Hypothalamus (tissue), 51 donors: Measurements from ENCODE around the gene PARP1.
A peak's percentile ranks its signal among the peaks of the same experiment; 100 is the strongest.
"Not testable (repeated sequence)": the region's sequence is repeated elsewhere in the genome, so short reads cannot be mapped to it uniquely, and the experiment has no call there.

Experiments
- DNase-seq, 51 donors: peaks; one replicate each; lab custom pipeline; 2025; lab: John Stamatoyannopoulos, UW

PARP1 gene

DNA sequence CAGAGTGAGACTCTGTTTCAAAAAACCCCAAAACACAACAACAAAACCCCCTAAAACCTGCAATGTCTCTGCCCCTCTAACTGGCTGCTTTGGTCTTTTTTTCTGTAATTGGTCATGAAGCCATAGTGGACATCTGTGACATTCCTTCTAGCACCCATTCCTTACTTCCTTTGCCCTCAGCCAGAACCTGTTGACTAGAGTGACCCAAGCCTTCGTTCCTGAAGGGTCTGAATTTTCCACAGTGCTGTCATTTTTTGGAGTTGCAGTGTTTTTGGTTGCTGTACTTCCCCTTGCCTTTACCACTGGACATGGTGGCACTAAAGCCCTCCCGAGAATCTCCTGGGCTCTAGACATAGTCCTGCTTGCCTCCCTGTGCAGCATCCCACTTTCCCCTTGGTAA is 50.5 kb downstream of the PARP1 start:
- no peak for DNase-seq

DNA sequence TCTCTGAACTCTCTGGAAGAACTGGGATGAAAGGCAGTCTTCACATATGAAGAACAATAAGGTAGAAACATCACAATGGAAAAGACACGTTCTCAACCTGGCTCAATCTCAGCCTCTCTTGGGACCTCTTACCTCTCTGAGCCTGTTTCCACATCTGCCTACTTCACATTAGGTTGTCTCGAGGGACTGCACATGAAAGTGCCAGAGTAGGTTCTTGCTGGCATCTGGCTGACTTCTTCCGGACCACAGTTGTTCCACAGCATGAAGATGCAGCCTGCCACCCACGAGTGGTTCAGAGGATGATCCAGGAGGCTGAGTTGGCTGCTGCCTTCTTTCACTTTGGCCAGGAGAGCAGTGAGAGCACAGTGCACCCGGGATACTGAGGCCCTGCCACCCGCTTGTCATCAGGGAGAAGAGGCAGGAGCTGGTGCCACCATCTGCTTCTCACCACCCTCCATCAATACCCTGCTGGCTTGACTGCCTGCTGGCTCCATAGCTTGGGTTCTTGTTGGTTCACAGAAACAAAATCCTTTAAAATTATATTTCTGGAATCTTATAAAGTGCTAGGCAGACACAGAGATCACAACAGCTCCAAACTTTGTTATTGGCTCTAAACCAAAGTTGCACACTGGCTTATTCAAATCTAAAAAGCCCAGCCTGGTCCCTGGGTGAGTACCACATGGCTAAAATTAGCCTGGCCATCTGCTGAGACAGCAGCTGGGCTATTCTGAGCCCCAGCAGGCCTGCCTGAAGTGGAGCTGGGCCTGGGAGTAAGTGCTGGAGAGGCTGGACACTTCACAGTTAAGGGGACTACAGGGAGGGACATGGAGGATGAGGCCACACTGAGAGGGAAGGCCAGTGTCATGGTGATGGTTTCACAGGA is 52.0 kb downstream of the PARP1 start:
- DNase-seq: peak in 7 of 51 donors; percentile 7 to 19 (median 11)

DNA sequence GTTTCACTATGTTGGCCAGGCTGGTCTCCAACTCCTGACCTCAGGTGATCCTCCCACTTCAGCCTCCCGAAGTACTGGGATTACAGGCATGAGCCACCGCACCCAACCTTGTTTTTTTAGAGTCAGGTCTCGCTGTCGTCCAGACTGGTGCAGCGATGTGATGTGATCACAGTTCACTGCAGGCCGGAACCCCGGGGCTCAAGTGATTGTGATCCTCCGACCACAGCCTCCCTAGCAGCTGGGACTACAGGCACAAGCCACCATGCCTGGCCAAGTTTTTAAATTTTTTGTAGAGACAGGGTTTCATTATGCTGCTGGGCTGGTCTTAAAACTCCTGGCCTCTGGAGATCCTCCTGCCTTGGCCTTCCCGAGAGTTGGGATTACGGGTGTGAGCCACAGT is 52.9 kb downstream of the PARP1 start:
- DNase-seq: no peak

DNA sequence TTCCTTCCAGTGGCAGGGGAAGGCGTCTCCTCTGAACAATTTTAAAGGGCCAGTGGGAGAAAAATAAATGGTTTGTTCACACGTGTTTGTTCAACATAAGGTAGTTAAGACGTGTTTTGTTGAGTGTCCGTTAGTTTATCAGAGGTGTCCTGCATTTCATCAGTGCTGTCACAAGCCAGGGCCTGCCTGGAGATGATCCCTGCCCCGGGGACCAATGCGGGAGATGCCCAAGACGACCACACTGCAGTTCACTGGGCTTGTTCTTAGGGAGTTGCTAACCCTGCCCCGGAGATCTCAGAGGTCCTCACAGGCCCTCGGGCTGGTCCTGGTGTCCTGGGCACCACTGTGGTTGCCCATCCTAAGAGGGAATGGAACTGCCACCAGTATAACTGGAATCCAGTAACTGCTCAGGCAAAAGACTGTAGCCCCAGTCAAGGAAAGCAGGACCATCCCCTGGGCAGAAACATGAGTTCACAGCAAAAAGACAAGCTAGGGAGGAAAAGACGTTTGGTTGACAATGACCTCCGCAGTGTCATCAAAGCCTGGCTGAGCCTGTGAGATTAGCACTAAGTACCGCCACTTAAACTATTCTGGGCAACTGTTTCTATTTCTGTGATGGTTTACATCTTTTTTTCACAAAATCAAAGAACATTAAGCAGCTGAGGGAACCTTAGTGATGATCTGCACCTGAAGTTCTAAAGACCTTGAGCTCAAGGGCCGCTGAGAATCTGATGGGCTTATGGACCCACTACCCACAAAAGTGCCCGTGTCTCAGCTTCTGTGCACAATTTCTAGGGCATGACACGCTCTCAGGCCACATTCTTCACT is 54.0 kb downstream of the PARP1 start:
- DNase-seq: no peak

DNA sequence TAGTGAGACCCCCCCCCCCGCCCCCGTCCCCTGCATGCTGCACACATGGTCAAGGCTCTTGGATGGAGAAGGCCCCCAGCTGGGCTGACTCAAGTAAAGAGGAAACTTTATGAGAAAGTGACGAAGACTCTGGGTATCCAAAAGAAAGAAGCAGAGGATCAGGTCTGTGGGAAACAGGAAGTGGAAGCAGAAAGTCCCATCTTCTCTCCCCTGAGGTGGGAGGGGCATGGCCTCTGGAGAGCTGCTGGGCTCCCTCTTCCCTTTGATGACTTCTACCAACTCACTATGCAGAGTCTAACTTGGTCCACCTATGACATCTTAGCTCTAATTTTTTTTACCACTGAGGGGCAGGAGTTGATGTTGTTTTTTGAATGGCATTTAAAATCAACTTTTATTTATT is 56.2 kb downstream of the PARP1 start:
- DNase-seq: no peak

DNA sequence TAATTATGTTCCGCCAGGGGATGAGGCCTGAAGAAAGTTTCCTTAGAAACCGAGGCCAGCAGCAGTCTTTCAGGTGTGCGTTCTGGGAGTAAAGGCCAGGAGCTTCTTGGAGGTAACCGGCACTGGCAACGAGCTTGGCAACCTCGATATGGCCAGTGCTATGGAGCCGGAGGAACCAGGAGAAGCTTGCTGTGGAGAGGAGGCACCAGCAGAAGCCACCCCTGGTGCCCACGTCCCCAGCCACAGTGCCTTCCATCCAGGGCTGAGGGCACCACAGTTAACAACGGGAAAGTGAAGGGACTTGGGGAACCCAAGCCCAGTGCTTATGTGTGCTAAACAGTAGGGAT is 57.4 kb downstream of the PARP1 start:
- DNase-seq: no peak

DNA sequence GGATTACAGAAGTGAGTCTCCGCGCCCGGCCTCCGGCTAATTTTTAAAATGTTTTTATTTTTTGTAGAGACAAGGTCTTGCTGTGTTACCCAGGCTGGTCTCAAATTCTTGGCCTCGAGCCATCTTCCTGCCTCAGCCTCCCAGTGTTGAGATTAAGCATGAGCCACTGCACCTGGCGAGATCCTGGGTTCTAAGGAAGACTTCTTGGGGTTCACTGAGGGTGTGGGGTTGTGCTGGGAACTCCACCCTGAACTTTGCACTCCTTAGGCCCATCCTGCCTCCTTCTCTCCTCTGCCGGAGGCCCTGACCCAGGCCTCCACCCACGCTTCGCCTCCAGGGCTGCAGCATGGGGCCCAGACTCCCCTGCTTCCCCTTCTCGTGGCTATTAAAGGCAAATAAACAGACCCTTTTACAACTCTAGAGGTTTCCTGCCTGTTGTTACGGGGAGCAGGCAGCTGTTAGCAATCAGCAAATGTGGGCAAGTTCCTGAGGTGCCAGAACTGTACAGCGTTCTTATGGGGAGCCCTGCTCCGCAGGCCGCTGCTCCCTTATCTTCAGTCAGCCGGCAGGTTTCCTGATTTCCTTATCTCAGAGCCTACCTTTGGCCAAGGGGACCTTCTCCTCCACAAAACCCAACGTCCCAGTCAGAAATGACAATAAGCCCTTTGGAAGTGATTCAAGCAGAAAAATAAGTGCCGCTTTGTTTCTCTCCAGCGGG is 57.9 kb downstream of the PARP1 start:
- no peak for DNase-seq

DNA sequence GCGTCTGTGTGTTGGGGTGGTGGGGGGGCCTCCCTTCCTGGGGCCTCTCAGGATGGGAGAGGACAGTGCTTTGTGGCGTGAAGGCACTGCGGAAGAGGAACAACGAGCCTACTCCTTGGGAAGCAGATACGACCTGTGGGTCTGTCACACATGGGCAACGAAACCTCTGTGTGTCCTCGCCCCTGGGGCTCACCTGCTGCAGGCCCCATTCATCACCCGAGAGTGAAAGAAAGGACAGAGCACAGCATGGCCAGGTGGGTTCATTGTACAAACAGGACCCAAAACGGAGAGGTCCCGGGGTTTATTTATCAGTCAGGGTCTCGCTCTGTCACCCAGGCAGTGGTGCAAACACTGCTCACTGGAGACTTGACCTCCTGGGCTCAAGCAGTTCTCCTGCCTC is 58.8 kb downstream of the PARP1 start:
- DNase-seq: no peak

DNA sequence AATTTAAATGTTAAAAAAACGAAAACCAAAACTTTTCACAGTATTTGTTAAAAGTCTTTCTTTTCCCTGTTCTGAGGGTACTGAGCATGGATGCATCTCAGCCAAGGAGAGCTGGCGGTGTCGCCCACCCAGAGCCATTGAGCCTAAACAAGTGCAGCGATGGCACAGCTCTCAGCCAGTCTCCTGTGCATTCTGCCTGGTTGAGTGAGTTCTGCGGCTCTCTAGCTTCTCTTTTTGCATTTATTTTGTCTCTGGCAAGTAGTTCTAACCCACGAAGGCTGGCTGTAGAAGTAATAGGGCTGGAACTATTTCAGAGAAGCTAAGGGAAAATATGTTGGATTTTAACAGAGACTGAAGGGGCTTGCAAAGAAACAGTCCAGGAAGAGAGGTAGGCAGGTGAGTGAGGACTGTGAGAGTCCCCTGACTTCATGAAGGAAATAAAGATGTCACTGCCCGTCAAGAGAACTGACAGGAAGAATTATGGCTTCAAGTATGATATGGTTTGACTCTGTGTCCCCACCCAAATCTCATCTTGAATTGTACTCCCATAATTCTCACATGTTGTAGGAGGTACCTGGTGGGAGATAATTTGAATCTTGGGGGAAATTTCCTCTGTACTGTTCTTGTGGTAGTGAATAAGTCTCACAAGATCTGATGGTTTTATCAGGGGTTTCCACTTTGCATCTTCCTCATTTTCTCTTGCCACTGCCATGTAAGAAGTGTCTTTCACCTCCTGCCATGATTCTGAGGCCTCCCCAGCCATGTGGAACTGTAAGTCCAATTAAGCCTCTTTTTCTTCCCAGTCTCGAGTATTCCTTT is 63.2 kb downstream of the PARP1 start:
- no peak for DNase-seq

DNA sequence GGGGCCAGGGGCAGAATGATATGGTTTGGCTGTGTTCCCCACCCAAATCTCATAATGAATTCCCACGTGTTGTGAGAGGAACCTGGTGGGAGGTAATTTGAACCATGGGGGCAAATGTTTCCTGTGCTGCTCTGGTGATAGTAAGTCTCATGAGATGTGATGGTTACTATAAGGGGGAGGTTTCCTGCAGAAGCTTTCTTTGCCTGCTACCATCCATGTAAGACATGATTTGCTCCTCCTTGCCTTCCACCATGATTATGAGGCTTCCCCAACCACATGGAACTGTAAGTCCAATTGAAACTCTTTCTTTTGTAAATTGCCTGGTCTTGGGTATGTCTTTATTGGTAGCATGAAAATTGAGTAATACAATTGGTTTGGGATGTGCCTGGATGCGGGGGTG is 65.2 kb downstream of the PARP1 start:
- no peak for DNase-seq

DNA sequence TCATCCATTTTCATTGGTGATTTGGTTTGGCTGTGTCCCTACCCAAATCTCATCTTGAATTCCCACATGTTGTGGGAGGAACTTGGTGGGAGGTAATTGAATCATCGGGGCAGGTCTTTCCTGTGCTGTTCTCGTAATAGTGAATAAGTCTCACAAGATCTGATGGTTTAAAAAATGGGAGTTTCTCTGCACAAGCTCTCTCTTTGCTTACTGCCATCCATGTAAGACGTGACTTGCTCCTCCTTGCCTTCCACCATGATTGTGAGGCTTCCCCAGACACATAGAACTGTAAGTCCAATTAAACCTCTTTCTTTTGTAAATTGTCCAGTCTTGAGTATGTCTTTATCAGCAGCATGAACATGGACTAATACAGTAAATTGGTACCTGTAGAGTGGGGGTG is 67.8 kb downstream of the PARP1 start:
- not testable (repeated sequence) for DNase-seq

DNA sequence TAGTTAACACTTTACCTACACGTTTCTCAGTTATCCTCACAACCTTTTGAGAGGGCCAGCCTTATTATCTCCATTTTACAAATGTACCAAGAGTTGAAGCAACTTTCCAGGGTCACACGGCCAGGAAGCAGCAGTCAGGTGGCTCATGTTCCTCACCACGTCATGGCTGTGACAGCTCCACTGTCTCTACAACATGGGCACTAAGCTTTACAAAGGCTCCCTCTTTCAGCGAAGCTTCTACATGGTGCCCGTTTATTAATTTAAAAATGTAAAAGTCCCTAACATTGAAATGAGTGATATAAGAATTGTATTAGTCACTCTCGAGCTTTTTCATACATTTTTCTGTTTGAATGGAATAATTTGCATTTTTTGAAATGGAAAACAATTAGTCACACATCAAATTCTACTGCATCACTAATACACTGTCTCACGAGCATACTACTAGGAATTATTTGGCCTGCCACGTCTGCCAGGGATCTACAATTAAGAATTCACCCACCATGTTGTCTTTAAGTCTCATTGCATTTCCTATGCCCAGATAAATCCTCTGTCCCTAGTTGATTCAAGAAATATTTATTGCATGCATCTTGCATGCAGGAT is 70.5 kb downstream of the PARP1 start:
- no peak for DNase-seq

DNA sequence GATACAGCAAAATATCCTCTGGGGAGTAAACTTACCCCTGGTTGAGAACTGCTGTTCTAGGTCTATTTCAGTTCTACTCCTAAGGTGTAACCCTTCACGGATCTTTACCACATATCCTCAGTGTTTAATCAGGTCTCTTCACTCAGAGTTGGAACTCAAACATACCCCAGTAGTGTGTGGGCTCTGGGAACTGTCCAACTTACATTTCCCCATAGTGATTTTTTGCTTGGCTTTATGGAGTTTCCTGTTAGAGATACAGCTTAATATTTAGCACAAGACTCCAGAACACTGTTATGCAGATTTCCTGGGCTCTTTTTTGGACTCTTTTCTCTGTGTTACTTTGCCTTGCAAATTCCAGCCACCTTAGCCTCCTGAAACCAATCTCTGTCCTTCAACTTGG is 72.2 kb downstream of the PARP1 start:
- no peak for DNase-seq

DNA sequence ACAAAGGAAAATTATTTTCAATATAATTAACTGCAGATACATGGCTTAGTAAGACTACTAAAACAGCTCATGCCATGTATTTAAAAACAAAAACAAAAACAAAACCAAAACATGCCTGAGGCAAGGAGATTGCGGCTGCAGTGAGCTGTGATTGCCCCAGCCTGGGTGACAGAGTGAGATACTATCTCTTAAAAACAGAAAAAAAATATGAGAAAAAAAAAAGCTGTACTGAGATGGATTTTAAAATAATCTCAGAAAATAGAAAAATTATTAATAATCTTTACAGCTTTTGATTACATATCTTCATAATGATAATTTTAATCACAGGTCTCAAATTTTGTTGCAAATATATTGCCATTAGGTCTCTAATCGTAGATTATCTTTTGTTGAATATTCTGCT is 74.9 kb downstream of the PARP1 start:
- no peak for DNase-seq

DNA sequence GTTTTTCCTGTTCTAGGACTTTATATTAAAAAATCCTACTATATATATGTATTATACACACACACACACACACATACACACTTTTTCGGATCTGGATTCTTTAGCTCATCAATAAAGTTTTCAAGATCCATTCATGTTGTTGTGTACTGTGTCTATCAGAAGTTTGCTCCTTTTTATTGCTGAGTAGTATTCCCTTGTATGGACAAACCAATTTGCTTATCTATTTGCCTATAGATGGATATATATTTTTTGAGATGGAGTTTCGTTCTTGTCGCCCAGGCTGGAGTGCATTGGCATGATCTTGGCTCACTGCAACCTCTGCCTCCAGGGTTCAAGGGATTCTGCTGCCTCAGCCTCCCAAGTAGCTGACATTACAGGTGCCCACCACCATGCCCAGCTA is 78.7 kb downstream of the PARP1 start:
- DNase-seq: no peak

DNA sequence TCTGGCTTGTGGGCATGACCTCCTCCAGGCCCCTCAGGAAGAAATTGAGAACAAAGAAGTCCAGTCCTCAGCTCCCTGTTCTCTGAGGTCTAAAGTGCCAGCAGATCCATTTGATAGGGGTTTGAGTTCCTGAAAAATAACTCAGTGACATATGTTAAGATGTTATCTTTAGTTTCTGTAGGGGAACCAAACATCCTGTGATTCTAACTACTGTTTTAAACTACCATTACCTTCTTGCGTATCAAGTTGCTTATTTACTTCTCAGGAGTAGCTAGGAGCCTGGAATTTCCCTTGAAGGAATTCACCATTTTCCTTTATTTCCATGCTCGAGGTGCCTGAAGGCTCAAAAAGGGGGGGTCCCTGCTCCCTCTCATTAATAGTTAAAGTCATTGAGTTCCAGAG is 80.1 kb downstream of the PARP1 start:
- DNase-seq: no peak

DNA sequence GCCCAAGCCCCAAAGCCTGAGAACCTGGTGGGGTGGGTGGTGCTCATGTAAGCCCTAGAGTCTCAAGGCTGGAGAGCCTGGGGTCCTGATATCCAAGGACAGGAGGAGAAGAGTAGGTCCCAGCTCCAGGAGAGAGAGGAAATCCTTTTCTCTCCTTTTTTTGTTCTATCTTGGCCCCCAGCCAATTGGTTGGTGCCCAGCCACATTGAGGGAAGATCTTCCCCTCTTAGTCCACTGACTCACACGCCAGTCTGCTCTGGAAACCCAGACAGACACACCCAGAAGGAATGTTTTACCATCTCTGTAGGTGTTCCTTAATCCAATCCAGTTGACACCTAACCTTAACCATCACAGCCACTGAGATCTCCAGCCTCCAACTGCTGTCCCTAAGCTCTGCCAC is 82.7 kb downstream of the PARP1 start:
- DNase-seq: no peak

DNA sequence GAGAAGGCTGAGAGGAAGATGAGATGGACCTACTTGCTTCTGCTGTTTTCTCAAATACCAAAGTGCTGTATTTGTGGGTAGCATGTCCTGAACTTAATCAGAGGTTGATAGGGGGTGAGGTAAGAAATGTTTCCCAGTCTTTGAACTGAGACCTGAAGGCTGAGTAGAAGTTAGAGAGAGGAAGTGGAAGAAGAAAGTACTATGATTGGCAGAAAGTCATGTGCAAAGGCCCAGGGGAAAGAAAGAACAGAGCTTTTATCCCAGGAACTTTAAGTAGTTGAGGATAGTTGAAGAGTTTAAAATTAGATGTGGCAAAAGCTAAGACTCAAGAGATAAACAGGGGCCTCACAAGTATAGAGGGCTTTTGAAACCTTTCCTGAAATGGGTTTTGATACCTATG is 83.4 kb downstream of the PARP1 start:
- DNase-seq: no peak

DNA sequence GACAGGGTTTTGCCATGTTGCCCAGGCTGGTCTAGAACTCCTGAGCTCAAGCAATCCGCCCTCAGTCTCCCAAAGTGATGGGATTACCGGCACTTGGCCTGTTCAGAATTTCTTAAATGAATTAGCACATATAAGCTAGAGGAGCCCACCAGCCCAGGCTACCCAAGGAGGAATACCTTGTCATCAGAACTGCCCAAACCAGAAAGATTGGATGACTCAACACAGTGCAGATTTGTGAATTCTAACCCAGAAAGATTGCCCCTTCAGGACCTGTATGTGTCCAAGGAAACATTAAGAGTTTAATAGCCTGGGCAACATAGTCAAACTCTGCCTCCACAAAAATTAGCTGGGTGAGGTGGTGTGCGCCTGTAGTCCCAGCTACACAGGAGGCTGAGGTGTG is 84.9 kb downstream of the PARP1 start:
- DNase-seq: no peak

DNA sequence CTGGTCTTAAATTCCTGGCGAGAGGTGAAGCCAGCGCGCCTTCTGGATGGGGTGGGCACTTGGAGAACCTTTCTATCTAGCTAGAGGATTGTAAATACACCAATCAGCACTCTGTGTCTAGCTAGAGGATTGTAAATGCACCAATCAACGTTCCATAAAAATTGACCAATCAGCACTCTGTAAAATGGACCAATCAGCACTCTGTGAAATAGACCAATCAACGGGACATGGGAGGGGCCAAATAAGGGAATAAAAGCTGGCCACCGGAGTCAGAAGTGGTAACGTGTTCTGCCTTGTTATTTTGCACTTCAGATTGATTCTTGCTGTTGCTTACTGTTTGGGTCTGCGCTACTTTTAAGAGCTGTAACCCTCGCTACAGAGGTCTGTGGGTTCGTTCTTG is 87.0 kb downstream of the PARP1 start:
- no peak for DNase-seq
